GM19328 (cell line): ENCODE data around the gene DAAM1.

Experiments
- ATAC-seq: cut with Tn5 transposase; IDR thresholded peaks from one replicate; pipeline ENCODE4 v1.9.1; 2021; ENCODE audit warnings: mild to moderate bottlenecking, moderate library complexity; ENCODE audit not compliant: unreplicated experiment

The DAAM1 gene

GRCh38 chr14:59358102-59358501 lies 169.6 kb downstream of the DAAM1 start:
- no peak for ATAC-seq

- no peak for ATAC-seq
Observed at GRCh38 chr14:59358784-59359183, 170.3 kb downstream of the DAAM1 start.

GRCh38 chr14:59359431-59360124 lies 171.1 kb downstream of the DAAM1 start:
- ATAC-seq, result no peak

DNA sequence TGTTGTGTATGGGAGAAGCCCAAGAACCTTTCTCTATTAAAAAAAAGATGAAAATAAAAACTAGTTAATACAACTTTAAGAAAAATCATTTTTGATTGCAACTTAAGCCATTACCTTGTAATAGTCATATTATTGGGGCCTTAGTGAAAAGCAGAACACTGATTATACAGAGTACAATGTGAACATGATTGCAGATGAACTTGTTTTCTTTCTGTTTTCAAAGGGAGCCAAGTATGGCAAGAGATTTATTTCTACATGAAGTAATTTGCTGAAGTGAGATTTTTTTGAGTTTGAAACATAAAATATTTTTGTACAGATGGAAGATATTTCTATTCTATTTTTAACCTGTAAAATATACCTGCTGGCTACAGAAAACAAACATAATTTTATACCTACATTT lies 171.8 kb downstream of the DAAM1 start:
- no peak for ATAC-seq

DNA sequence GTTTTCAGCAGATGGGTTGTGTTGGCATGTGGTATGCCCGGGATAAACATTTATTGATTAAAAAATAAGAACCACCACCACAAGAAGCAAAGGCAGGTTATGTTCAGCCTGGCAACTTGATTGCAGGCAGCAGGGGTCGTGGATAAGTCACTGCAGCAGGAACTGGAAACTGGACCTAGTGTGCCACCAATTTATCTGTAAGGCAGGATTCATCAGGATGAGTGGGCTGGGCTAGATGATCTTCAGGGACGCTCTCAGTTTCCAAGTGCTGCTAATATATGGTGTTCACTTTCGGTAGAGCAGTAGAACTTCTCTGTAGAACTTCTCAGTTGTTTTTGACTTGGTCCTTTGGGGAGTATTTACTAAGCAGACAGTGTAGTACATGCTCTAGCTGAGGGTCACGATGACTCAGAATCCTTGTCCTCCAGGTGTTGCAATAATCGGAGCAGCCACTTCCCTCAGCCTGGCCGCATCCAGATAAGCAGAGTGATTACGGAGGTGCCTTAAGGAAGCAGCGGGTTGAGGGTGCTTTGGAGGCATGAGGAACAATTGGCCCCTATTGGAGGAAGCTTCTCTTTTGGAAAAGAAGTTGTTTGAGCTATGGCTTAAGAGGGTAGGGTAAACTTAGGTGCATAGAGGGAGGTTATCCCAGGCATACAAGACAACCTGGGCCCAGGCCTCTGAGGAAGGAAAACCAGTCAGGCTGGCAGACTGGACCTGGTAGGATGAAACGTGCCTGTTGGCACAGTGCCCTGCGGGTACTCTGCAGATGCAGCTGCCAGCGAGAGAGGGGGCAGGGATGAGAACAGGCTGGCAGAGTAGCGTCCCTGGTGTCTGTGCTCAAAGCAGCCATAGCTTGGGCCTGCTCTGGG lies 172.7 kb downstream of the DAAM1 start:
- no peak for ATAC-seq

DNA sequence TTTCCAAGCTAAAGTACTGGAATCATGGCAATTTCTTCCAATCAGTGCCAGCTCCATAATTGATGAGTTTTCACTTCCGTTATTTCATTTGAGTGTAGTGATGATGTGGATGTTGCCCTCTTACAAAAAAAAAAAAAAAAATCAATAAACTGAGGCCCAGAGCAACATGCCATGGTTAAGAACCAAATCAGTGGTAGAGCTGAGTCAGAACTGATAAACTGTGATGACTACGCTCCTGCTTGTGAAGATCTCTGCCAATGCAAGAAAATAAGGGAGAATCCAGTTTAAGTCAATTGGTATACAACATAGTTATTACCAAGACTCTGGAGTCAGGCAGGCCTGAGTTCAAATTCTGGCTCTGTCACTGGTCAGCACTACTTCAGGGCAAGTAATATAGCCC lies 174.0 kb downstream of the DAAM1 start:
- ATAC-seq, result no peak

- no peak for ATAC-seq
Observed at GRCh38 chr14:59363531-59364226, 175.2 kb downstream of the DAAM1 start.

DNA sequence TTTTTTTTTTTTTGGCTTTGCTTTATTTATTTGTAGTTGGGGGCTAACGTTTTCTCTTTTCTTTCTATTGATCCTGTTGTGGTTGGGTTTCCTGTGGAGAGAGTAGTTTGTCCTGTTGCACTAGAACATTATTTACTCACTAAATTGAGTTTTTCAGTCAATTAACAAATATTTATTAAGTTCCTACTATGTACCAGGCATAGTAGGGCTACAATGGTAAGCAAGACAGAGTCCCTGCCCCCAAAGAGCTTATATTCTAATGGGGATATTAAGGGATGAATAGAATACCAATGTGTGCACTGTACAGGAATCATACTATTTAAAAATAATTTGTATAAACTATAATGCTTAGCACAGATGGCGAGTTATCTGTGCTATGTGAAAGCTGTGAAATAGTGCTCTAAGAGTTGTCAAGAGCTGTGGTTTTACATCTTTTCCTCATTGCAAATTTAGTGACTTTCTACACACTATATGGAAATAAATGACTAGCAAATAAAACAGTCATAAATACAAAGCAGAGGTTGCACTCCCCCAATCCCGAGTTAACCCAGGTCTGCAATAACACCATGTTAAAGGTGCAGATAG lies 181.8 kb downstream of the DAAM1 start:
- ATAC-seq, result no peak

DNA sequence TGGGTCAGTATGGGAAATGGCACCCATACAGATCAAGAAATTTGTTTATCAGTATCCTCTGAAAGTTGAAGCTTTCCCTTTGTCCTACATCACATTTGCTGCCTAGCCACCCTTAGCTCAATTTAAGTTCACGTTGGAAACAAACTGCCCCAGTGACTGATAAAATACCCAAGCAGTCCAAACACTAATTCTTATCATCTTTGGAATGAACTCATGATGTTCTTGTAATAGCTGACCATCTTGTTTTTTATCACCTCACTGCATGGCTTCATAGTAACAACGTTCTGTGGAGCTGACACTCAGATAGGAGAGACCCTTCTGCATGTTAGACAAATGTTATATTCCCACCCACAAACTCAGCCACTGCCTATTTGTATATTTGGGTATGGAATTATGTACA lies 183.3 kb downstream of the DAAM1 start:
- ATAC-seq, result no peak

GRCh38 chr14:59374048-59374447 lies 185.6 kb downstream of the DAAM1 start:
- ATAC-seq, result no peak

- ATAC-seq, result no peak
Observed at GRCh38 chr14:59376686-59377085, 188.2 kb downstream of the DAAM1 start.

GRCh38 chr14:59377491-59377890 lies 189.0 kb downstream of the DAAM1 start:
- ATAC-seq, result no peak

DNA sequence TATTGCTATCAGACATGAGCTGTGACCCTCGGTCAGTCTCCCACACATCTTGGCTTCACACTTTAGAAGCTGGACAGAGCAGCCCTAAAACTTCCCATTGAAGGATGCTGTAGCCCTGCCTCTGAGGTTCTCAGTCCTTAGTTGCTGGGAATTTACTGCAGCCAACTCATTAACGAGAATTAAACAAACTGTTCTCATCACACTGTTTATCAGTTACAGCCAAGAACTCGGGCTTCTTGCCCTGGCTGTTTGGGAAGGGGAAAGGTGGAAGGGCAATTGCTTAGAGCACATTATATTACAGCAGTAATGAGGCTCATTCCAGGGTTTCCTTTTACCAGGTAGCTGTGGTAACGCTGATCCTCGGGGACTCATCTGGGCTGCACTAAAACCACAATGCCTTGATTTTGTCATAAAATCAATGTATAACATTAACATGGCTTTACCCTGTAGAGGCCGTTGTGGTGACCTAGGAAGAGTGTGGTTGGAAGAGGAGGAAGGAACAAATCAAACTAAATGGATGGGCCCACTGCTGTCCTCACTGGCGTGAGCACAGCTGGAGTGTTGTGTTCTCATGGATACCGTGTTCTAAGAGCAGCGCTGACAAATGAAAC lies 189.6 kb downstream of the DAAM1 start:
- no peak for ATAC-seq

DNA sequence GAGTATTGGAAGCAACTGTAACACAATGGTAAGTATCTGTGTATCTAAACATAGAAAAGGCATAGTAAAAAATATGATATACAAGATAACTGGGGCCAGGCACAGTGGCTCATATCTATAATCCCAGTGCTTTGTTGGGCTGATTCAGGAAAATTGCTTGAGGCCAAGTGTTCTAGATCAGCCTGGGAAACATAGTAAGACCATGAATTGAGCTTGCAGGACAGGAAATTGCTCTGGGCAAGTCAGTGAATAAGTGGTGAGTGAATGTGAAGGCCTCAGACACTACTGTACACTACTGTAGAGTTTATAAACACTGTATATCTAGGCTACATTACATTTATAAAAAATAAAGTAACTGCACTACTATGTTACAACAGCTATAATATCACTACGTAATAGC lies 201.5 kb downstream of the DAAM1 start:
- no peak for ATAC-seq

DNA sequence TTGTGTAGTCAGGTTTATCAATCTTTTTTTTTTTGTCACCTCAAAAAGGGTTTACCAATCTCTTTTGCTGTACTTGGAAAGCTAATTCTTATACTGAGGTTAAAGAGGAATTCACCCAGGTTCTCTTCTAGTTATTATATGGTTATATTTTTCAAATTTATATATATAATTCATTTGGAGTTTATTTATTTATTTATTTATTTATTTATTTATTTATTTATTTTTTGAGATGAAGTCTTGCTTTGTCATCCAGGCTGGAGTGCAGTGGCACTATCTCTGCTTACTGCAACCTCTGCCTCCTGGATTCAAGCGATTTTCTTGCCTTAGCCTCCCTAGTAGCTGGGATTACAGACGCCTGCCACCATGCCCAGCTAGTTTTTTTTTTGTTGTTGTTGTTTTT lies 202.9 kb downstream of the DAAM1 start:
- ATAC-seq, result no peak

DNA sequence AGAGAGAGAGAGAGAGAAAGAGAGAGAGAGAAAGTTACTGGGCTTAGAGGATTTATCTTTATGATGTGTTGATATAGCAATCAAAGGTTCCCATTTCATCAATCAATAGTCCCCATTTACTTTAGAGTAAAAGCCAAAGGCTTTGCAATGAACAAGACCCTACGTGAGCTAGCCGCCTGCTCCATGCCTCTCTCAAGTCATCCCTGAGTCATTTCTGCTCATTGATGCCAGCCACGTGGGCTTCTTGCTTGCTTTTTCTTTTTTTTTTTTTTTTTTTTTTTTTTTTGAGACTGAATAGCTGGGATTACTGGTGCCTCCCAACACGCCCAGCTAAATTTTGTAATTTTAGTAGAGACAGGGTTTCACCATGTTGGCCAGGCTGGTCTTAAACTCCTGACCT lies 205.8 kb downstream of the DAAM1 start:
- ATAC-seq, result no peak

DNA sequence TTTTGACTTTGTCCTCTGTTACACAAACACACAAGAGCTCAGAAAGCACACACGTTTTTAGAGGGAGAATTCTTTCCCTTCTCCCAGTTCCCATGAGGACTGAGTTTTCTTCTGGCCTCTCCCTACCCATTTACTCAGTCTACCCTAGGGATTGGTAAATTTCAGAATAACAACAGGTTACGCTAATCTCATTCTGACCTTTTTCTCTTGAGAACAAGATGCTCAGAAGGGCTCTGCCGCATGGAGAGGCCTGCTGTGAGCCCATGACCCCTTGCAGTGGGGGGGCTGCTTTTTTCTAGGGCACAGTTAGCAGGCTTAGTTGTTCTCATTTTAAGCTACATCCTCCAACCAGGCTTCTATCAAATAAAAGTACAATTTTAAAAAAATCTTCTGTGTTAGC lies 207.2 kb downstream of the DAAM1 start:
- ATAC-seq, result no peak

DNA sequence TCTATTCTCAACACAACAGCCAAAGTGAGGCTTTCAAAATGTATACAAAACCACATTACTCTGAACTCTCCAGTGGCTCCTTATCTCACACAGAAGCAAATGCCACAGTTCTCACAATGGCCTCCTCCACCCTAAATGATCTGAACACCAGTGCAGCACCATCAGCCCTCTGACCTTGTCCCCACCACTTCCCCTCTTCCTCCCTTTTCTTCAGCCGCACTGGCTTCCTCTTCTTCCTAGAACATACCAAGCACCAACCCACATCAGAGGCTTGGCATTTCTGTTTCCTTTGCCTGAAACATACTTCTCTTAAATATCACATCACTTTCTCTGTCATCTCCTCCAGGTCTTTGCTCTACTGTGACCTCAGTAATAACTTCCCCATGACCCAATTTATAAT lies 210.4 kb downstream of the DAAM1 start:
- no peak for ATAC-seq

DNA sequence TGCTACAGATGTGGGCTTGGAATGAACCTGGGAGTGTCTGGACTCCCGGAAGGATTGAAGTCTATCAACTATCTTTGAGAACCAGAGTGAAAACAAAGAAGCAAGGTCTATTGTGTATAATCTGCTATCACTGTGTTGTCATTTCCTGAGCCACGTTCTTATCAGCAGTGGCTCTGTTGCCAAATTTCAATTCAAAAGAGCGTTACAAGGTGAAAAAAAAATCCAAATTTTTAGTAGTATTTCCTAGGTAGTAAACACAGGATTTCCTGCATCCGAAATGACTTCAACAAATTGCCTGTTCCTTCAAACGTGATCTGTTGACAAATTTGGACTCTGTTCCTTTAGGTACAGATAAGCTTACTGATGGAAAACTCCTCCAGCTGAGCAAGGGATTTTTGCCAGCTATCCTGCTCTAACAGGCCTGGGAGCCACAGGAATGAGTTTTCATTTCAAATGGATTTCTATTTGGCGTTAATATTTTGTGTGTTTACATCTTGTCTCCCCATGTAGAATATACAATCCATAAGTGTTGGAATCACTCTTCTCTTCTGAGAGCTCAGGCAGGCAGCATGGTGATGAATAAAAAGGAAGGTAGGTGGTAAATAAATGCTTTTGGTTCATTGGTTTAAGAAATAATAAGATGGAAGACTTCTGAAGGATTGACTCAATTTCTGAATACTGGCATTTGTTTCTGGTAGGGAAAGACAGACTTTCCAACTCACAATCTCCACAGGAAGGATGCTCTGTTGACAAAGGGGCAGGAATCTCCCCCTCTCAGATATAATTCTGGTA lies 218.2 kb downstream of the DAAM1 start:
- no peak for ATAC-seq
